Tongue (tissue), 2 donors: ENCODE results near the gene OSBP2. TPM values are rescaled to one million over a fixed set of nuclear protein-coding genes. Genes with fewer than 3 reads are reported as not detected.

Experiments used
- DNase-seq: peaks from one replicate; pipeline ENCODE4 v3.0.0-alpha.2; 2015
- total RNA-seq: library from RNA; depleted of rRNA; stranded (reverse); fragments of >200 nt; gene quantifications from one replicate; pipeline ENCODE4 v1.2.3, GENCODE V29; 2014

Gene OSBP2
- total RNA-seq, 1 donor from 2014 or later, result 6.8 TPM

- no peak for DNase-seq
These were observed 115.4 kb downstream of the OSBP2 start for GRCh38 chr22:30810105-30810504.

DNA sequence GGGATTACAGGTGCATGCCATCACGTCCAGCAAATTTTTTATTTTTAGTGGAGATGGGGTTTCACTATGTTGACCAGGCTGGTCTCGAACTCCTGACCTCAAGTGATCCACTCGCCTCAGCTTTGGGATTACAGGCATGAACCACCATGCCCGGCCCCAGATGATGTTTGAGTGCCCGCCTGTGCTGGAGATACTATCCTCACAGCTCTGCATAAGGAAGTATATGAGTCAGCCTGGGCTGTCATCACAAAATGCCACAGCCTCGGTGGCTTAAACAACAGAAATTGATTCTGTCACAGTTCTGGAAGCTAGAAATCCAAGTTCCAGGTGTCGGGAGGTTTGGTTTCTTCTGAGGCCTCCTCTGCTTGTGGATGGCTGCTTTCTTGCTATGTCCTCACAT lies 119.3 kb downstream of the OSBP2 start:
- no peak for DNase-seq

DNA sequence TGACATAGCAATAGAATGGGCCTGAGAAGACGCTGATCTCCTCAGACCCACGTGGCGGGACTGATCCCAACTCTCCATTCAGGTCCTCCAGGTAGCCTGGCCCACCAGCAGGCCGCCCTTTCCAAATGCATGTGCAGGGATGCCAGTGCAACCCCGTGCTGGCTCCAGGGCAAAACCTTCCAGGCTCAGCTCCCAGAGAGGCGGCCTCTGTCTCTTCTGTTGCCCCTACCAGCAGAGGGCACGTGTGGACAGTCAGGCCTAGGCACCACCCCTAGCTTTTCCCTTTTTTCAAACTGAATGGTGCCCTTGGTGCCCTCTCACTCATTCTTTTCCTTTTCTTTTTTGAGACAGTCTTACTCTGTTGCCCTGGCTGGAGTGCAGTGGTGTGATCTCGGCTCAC lies 121.7 kb downstream of the OSBP2 start:
- no peak for DNase-seq

DNA sequence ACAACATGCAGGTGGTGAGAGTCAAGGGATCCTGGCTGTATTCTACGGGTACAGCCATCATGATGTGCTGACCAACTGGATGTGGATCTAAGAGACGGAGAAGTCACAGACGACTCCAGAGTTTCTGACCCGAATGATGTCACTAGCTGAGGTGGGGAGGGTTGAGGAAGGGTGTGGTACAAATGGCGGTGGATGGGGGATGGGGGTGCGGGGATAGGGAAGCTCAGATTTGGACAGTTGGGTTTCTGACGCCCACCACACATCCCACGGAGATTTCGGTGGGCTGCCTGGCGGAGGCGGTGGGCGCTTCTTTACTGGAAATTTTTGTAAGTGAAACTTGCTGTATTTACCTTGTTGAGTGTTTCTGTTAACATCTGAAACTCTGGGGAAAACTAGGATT lies 126.7 kb downstream of the OSBP2 start:
- no peak for DNase-seq

GRCh38 chr22:30821863-30822215 lies 127.2 kb downstream of the OSBP2 start:
- no peak for DNase-seq

DNA sequence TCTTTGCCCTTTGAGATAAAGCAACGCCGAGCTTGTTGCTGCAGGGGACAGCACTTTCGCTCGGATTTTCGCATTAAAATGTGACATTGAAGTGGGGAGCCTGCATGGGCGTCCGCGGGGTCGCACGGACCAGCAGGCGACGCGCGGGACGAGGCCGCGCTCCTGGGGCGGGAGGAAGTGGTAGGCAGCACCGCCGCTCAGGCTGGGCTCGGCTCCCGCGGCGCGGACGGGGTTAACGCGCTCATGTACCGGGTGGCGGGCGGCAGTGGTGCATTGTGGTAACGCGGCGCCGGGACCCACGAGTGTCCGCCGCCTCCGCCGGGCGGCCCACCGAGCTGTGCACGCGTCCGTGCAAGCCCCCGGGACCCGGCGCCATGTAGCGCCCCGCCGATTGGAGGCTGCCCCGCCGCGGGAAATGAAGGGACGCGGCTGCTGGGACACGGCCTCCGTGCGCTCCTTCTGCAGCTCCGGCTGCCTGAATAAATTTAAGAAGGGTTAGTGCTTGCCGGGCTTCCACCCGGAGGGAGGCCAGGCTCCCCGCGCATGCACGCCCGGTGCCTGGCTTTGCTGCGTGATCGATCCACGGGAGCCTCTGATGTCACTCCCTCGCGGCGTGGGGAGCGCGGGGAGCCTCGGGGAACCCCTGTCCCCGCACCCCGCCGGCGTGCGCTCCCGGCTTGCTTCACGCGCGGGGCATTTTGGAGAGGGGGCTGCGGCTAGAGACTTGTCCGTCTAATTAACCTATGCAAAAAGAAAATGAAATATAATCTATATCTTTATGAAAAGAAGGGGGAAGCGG lies 127.7 kb downstream of the OSBP2 start:
- no peak for DNase-seq

- no peak for DNase-seq
These were observed 128.3 kb downstream of the OSBP2 start for GRCh38 chr22:30823015-30823370.

GRCh38 chr22:30824096-30824495 lies 129.4 kb downstream of the OSBP2 start:
- DNase-seq, result no peak

DNA sequence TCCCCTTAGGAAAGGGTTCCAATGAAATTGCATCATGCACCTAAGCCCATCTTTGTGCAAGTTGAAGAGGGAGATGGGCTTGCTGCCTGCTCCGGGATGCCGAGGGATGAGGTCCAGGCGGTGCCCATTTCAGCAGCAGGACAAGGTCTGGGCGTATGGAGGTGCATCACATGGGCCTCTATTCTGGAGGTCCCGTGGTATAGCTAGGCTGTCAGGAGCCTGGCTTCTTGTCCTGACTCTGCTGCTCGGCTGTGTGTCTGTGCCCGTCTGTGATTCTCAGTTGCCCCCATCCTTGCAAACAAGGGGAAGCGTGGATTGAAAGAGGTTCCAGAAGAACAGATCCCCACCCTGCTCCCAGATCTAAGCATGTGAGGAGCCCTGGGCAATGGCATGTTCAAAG lies 130.0 kb downstream of the OSBP2 start:
- no peak for DNase-seq

- DNase-seq, result no peak
These were observed 131.2 kb downstream of the OSBP2 start for GRCh38 chr22:30825711-30826505.

GRCh38 chr22:30826670-30827355 lies 132.1 kb downstream of the OSBP2 start:
- DNase-seq, result no peak

DNA sequence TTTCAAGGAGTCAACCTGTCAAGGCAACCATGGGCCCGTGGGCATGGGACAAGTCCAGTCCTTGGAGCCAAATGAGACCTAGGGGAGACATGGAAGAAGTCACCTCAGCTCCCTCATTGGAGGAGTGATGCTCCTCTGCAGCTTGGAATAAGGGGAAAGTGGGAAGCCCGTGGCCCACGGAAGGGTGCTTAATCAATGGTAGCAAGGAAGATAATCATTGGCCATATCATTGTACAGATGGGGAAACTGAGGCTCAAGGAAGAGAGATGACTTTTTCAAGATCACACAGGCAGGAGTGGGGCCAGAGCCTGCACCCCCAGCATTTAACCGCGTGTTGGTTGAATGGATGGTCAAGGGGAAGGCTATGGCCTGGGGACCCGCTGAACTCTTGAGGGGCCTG lies 133.0 kb downstream of the OSBP2 start:
- DNase-seq, result no peak

- DNase-seq, result no peak
These were observed 133.8 kb downstream of the OSBP2 start for GRCh38 chr22:30828187-30829155.

GRCh38 chr22:30829901-30830550 lies 135.4 kb downstream of the OSBP2 start:
- no peak for DNase-seq

DNA sequence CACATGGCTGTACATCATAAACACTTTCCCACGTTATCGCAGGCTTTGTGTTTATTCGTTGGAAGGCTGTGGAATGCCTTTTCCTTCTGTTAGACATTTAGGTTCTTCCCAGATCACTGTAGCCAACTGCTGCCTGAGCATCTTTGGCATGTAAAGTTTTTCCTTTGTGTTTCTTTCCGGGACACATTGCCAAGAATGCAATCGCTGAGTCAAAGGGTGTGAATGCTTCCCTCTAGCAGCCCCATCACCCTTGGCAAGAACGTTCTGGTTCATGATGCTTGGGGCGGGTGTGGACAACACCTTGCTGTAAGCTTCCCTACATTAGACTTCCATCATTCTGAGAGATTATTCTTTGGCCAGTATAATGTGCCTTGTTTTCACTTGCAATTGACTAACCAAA lies 136.2 kb downstream of the OSBP2 start:
- DNase-seq, result peak; percentile 4

GRCh38 chr22:30832407-30832987 lies 137.8 kb downstream of the OSBP2 start:
- DNase-seq, result no peak

DNA sequence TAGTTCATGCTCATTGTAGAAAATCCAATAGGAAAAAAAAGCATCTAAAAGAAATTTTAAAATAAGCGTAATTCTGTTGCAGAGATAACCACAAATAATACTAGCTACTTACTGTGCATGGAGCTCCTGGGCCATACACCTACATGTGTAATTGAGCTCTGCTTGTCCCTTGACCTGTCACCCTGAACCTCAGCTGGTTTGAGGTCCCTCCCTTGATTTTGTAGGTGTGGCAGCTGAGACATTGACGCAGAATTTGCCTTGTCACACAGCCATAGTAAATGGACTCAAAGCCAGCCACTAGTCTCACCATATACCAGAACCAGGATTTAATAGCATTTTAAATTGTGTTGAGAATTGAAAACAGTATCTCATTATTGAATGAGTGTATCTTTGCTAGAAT lies 138.6 kb downstream of the OSBP2 start:
- DNase-seq, result no peak

- DNase-seq, result no peak
These were observed 142.9 kb downstream of the OSBP2 start for GRCh38 chr22:30837531-30837930.

GRCh38 chr22:30838111-30838510 lies 143.4 kb downstream of the OSBP2 start:
- no peak for DNase-seq

- no peak for DNase-seq
These were observed 146.6 kb downstream of the OSBP2 start for GRCh38 chr22:30841273-30841672.

DNA sequence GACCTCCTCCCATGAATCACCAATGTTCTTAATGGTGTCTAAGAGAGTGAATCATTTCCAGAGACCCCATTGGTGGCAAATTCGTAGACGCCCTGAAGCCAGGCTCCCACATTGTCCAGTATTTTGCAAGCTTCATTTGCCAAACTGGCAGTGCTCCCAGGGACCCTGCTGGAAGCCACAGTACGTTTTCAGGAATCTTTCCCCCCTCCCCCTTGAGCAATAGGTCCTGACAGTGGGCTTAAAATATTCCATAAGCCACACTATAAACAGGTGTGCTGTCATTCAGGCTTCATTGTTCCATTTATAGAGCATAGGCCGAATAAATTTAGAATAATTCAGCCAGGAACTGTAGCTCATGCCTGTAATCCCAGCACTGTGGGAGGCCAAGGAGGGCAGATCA lies 148.6 kb downstream of the OSBP2 start:
- DNase-seq, result no peak
